Activated CD8-positive, alpha-beta T cell treated with anti-CD3 and anti-CD28 coated beads, Interleukin-2, amount 10 ng/mL, durations not matched to agents 7 days and 5 days (primary cell): Measurements from ENCODE around the gene RPL32. TPM values are rescaled to one million over a fixed set of nuclear protein-coding genes. Genes with fewer than 3 reads are reported as not detected.

Source experiments
- ATAC-seq: fragments of 150-1000 bp; cut with Tn5 transposase; one replicate; pipeline ENCODE4 v1.10.0; 2021; ENCODE audit warnings: moderate library complexity
- CTCF ChIA-PET: fragments of 350-600 bp; sonication (Branson Sonifier 250); formaldehyde crosslinking; loops from one replicate; lab custom pipeline; 2021; ENCODE audit warnings: antibody characterized with exemption; lab: Charles Lee
- POLR2A ChIA-PET: fragments of 350-600 bp; sonication (Branson Sonifier 250); formaldehyde crosslinking; loops from one replicate; lab custom pipeline; 2021; ENCODE audit warnings: antibody characterized with exemption; lab: Charles Lee
- DNase-seq: peaks from one replicate; pipeline ENCODE4 v3.0.0-alpha.2; 2020
- H3K27ac Mint-ChIP-seq: one replicate; pipeline ENCODE4 v1.8.0; 2021; ENCODE audit warnings: mild to moderate bottlenecking, mixed read lengths
- H3K27me3 Mint-ChIP-seq: one replicate; pipeline ENCODE4 v1.8.0; 2021; ENCODE audit warnings: low read depth, mixed read lengths
- H3K36me3 Mint-ChIP-seq: one replicate; pipeline ENCODE4 v1.8.0; 2021; ENCODE audit warnings: low read depth, mixed read lengths
- H3K4me1 Mint-ChIP-seq: one replicate; pipeline ENCODE4 v1.8.0; 2021; ENCODE audit warnings: low read depth, mixed read lengths
- H3K4me3 Mint-ChIP-seq: one replicate; pipeline ENCODE4 v1.8.0; 2021; ENCODE audit warnings: mild to moderate bottlenecking, mixed read lengths
- H3K9me3 Mint-ChIP-seq: one replicate; pipeline ENCODE4 v1.8.0; 2022; ENCODE audit warnings: mixed read lengths; ENCODE audit not compliant: insufficient read depth
- total RNA-seq, 2 experiments: library from RNA; stranded (reverse); gene quantifications; one replicate each; pipeline ENCODE4 v1.2.3, GENCODE V29; 2021

The RPL32 gene
- total RNA-seq, 2 experiments from 2014 or later = 1,764 to 1,890 TPM

DNA sequence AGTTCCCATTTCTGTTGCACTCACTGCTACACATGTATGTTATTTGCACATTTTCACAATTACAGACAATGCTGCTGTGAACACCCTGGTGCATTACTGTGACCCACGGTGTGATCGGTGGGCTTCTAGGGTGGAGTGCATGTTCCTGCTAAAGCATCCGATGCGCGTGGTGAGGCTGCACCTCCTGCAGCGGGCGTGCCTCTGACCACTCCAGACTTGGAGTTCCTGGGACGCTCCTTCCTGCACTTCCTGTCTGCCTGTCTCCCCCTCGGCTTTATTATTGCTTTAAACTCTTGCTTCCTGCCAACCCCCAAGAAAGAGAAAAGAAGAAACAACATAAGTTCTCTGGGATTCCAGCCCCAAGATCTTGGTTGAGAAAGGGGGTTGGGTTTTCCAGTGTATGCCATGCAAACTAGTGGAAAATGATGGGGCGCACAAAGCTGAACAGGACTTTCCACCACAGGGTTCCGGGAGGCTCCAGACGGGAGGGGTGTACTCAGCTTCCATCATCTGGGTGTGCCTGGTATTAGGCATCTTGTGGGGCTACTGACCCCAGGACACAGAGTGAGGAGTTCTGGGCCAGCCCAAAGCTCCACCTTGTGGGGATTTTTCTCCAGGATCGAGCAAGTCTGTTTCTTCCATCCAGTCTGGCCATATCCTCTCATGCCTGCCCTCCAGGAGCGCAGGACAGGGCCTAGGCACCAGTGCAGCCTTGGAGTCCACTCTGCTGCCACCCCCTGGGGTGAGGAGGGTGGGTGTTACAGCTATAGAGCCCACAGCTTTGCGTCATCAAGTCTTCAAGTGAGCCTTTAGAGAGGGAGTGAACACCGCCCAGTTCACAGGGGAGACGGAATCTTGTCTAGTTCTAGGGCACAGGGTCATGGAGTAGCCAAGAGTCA, 11.2 kb downstream of the RPL32 start:
- Mint-ChIP-seq H3K9me3 (no peaks in the 10 kb centered on the region), H3K4me3 (no peak overlapping the region), H3K36me3 (peaks cover 39% of the 10 kb centered on the region), H3K27ac (no peak overlapping the region), H3K27me3 (no peaks in the 10 kb centered on the region), H3K4me1 (no peaks in the 10 kb centered on the region)
- POLR2A ChIA-PET = interaction anchor here (0.7 to 1.0 kb wide), 2 partner anchors 12 to 215 kb away, joined by 3 to 4 read pairs; no protein-coding TSS in a partner anchor
- CTCF ChIA-PET = interaction anchor here (1.0 kb wide), 1 partner anchor 622 kb away, joined by 3 read pairs; no protein-coding TSS in a partner anchor
- ATAC-seq = peak; percentile 27
- no peak for DNase-seq

DNA sequence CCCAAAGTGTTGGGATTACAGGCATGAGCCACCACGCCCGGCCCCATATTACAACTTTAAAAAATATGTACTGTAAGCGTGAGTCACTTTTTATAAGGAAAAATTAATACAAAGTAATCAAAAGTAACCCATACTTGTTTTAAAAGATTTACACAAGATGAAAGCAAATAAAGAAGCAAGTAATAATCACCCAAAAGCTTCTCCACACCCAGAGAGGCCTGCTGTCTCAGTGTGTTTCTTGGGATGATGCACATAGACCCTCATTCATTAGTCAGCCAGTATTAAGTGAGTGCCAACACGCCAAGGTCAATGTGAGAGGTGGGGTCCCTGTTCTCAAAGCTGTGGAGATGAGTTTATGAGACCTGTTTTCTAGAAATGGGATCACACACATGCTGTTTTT, 12.0 kb downstream of the RPL32 start:
- Mint-ChIP-seq H3K4me1 (no peaks in the 10 kb centered on the region), H3K4me3 (no peak overlapping the region), H3K9me3 (no peaks in the 10 kb centered on the region), H3K27me3 (no peaks in the 10 kb centered on the region), H3K36me3 (peaks cover 34% of the 10 kb centered on the region), H3K27ac (no peak overlapping the region)
- DNase-seq (no peak), ATAC-seq (no peak)
- ChIA-PET CTCF (interaction anchor here (1.0 kb wide), 1 partner anchor 623 kb away, joined by 3 read pairs; no protein-coding TSS in a partner anchor), POLR2A (no interaction called here)

DNA sequence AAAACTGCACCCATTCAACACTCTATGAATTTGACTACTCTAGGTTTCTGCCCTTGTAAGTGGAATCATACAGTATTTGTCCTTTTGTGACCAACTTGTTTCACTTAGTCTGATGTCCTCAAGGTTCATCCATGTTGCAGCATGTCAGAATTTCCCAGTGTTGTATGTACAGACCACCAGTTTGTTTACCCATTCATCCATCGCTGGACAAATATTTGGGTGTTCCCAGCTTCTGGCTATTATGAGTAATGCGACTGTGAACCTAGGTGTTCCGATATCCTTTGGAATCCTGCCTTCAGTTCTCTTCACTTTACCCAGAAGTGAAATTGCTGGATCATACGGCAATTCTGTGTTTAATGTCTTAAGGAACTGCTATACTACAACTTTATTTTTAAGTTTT, 12.6 kb downstream of the RPL32 start:
- ATAC-seq = no peak
- H3K27ac Mint-ChIP-seq = no peak overlapping the region
- H3K4me1 Mint-ChIP-seq = no peaks in the 10 kb centered on the region
- DNase-seq = no peak
- POLR2A ChIA-PET = no interaction called here
- H3K27me3 Mint-ChIP-seq = no peaks in the 10 kb centered on the region
- H3K4me3 Mint-ChIP-seq = no peak overlapping the region
- CTCF ChIA-PET = no interaction called here
- peaks cover 28% of the 10 kb centered on the region for H3K36me3 Mint-ChIP-seq
- H3K9me3 Mint-ChIP-seq = no peaks in the 10 kb centered on the region

DNA sequence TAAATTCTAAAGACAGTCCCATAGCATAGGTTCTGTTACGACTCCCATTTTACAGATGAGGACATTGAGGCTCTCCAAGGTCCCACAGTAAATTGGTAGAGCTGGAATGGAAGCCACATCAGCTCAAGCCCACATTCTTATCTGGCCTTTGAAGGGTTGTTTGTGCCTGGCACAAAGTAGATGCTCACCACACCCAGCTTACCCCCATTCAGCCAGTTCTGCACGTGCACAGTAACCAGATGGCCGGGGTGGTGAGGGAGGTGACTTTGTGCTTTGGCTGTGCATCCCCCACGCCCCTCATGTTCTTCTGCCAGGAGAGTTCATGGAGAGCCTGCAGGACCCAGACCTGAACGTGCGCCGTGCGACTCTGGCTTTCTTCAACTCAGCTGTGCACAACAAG, 16.2 kb downstream of the RPL32 start:
- Mint-ChIP-seq H3K4me1 (no peaks in the 10 kb centered on the region), H3K36me3 (no peaks in the 10 kb centered on the region), H3K4me3 (no peak overlapping the region), H3K27me3 (no peaks in the 10 kb centered on the region), H3K27ac (no peak overlapping the region), H3K9me3 (no peaks in the 10 kb centered on the region)
- ATAC-seq = no peak
- no peak for DNase-seq
- ChIA-PET CTCF (interaction anchor here (1.7 kb wide), 1 partner anchor 15 kb away, joined by 5 read pairs; no protein-coding TSS in a partner anchor), POLR2A (no interaction called here)

- Mint-ChIP-seq H3K36me3 (no peaks in the 10 kb centered on the region), H3K4me1 (no peaks in the 10 kb centered on the region), H3K27me3 (no peaks in the 10 kb centered on the region), H3K27ac (no peak overlapping the region), H3K9me3 (no peaks in the 10 kb centered on the region), H3K4me3 (no peak overlapping the region)
- ATAC-seq = no peak
- POLR2A ChIA-PET = no interaction called here
- no peak for DNase-seq
- CTCF ChIA-PET = interaction anchor here (1.7 kb wide), 1 partner anchor 14 kb away, joined by 5 read pairs; no protein-coding TSS in a partner anchor
Measured at GRCh38 chr3:12824299-12824698, 17.1 kb downstream of the RPL32 start.

GRCh38 chr3:12822725-12823373, 18.5 kb downstream of the RPL32 start:
- POLR2A ChIA-PET = interaction anchor here (1.1 kb wide), 1 partner anchor 18 kb away, joined by 3 read pairs; no protein-coding TSS in a partner anchor
- H3K27ac Mint-ChIP-seq = no peak overlapping the region
- no peak overlapping the region for H3K4me3 Mint-ChIP-seq
- no peaks in the 10 kb centered on the region for H3K27me3 Mint-ChIP-seq
- H3K4me1 Mint-ChIP-seq = no peaks in the 10 kb centered on the region
- DNase-seq (no peak), ATAC-seq (no peak)
- CTCF ChIA-PET = interaction anchor here (1.0 to 3.8 kb wide), 3 partner anchors 14 to 35 kb away, joined by 3 to 15 read pairs (median 13); partner anchors contain the start of gene RPL32
- no peaks in the 10 kb centered on the region for H3K9me3 Mint-ChIP-seq
- H3K36me3 Mint-ChIP-seq = no peaks in the 10 kb centered on the region

DNA sequence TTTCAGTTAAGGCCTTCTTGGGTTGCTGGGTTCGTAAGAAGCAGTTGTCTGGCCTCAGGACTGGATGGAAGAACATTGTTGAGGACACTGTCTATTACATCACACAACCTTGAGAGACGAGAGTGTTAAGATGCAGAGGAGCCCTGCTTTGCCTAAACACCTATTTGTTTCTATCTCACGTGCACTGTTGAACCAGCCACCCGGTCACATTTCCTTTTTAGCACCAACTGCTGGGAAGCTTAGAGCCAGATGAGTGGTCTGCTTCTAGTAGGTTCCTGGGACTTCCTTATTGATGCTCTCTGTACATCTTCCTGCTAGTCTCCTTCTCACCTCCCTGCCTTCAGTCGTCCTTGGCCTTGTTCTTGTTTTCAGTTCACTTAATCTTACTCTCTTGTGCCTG, 22.6 kb downstream of the RPL32 start:
- Mint-ChIP-seq H3K4me1 (no peaks in the 10 kb centered on the region), H3K27me3 (no peaks in the 10 kb centered on the region), H3K27ac (no peak overlapping the region), H3K36me3 (no peaks in the 10 kb centered on the region), H3K4me3 (no peak overlapping the region), H3K9me3 (no peaks in the 10 kb centered on the region)
- POLR2A ChIA-PET = no interaction called here
- DNase-seq = no peak
- CTCF ChIA-PET = interaction anchor here (1.7 to 2.0 kb wide), 2 partner anchors 9 to 23 kb away, joined by 8 to 14 read pairs; partner anchors contain the start of gene RPL32
- ATAC-seq = no peak

GRCh38 chr3:12818273-12818672, 23.1 kb downstream of the RPL32 start:
- no peaks in the 10 kb centered on the region for H3K4me1 Mint-ChIP-seq
- no peaks in the 10 kb centered on the region for H3K27me3 Mint-ChIP-seq
- ATAC-seq (no peak), DNase-seq (no peak)
- H3K4me3 Mint-ChIP-seq = no peak overlapping the region
- no peak overlapping the region for H3K27ac Mint-ChIP-seq
- H3K36me3 Mint-ChIP-seq = no peaks in the 10 kb centered on the region
- CTCF ChIA-PET = interaction anchor here (1.7 to 2.0 kb wide), 2 partner anchors 8 to 23 kb away, joined by 8 to 14 read pairs; partner anchors contain the start of gene RPL32
- POLR2A ChIA-PET = no interaction called here
- no peaks in the 10 kb centered on the region for H3K9me3 Mint-ChIP-seq

- ChIA-PET POLR2A (interaction anchor here (0.6 to 0.9 kb wide), 2 partner anchors 25 to 69 kb away, joined by 3 read pairs; partner anchors contain the start of gene RPL32), CTCF (interaction anchor here (2.0 kb wide), 1 partner anchor 7 kb away, joined by 14 read pairs; no protein-coding TSS in a partner anchor)
- Mint-ChIP-seq H3K27ac (no peak overlapping the region), H3K36me3 (no peaks in the 10 kb centered on the region), H3K27me3 (no peaks in the 10 kb centered on the region), H3K9me3 (no peaks in the 10 kb centered on the region), H3K4me1 (no peaks in the 10 kb centered on the region), H3K4me3 (no peak overlapping the region)
- DNase-seq (no peak), ATAC-seq (peak; percentile 16)
Measured at GRCh38 chr3:12817343-12817710, 24.0 kb downstream of the RPL32 start.

GRCh38 chr3:12816521-12817342, 24.6 kb downstream of the RPL32 start:
- Mint-ChIP-seq H3K36me3 (no peaks in the 10 kb centered on the region), H3K27me3 (no peaks in the 10 kb centered on the region), H3K9me3 (no peaks in the 10 kb centered on the region), H3K4me3 (no peak overlapping the region), H3K27ac (no peak overlapping the region), H3K4me1 (no peaks in the 10 kb centered on the region)
- ChIA-PET CTCF (no interaction called here), POLR2A (interaction anchor here (0.6 to 0.9 kb wide), 2 partner anchors 25 to 69 kb away, joined by 3 read pairs; partner anchors contain the start of gene RPL32)
- ATAC-seq (no peak), DNase-seq (no peak)

DNA sequence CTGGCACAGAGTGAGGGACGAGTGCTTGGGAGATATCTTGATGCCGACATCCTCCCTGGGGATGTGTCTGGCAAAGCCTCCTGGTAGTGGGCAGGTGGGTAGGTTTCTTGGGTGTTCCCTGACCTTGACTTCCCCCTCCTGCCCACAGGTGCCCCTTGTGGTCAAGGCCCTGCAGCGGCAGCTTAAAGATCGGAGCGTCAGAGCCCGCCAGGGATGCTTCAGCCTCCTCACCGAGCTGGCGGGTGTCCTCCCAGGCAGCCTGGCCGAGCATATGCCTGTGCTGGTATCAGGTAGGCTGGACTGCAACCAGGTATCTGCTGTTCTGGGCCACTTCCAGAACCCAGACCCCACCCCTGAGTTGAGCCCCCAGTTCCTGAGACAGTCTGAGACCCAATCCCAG, 25.6 kb downstream of the RPL32 start:
- no peak overlapping the region for H3K27ac Mint-ChIP-seq
- H3K4me1 Mint-ChIP-seq = peaks cover 3% of the 10 kb centered on the region
- no peaks in the 10 kb centered on the region for H3K9me3 Mint-ChIP-seq
- ChIA-PET POLR2A (no interaction called here), CTCF (no interaction called here)
- no peaks in the 10 kb centered on the region for H3K36me3 Mint-ChIP-seq
- H3K27me3 Mint-ChIP-seq = no peaks in the 10 kb centered on the region
- H3K4me3 Mint-ChIP-seq = no peak overlapping the region
- ATAC-seq (no peak), DNase-seq (no peak)
